ENCODE results near the gene ATP5F1D. TPM values are rescaled to one million over a fixed set of nuclear protein-coding genes. Genes with fewer than 3 reads are reported as not detected.

ATP5F1D gene
- total RNA-seq, 1 experiment from 2014 or later, result 157 TPM

- POLR2A ChIA-PET (ENCODE audit: unreplicated experiment), result interaction anchor here (1.6 kb wide), 1 partner anchor 15 kb away, joined by 13 read pairs; the partner anchor contains the start of gene CIRBP
- no peak for TF ChIP-seq EZH2 (IDR thresholded peaks at IDR 0.05; ENCODE audit: low read depth)
- no peak for TF ChIP-seq CTCF (conservative IDR thresholded peaks at IDR 0.05)
- H2AFZ ChIP-seq, result no peak overlapping the region
- peaks cover 44% of the 10 kb centered on the region for H3F3A ChIP-seq (ENCODE audit: insufficient read depth, low read depth)
- peaks cover 14% of the 10 kb centered on the region; the same call in 1 of the 2 replicates for H4K20me1 ChIP-seq (ENCODE audit: insufficient read depth)
- CTCF ChIA-PET, result interaction anchor here (0.6 kb wide), 1 partner anchor 231 kb away, joined by 4 read pairs; no protein-coding TSS in a partner anchor
- BruUV-seq (replicated peaks), result no TSS peak
- no peak for DNase-seq
- H3K9me3 ChIP-seq (ENCODE audit: insufficient read depth, low read depth), result no peaks in the 10 kb centered on the region
- H3K27me3 ChIP-seq (ENCODE audit: insufficient read depth, low read depth), result no peaks in the 10 kb centered on the region
- H3K4me3 ChIP-seq, result peak overlapping the region; percentile 71; the same call in 1 of the 2 replicates
- H3K9me2 ChIP-seq (ENCODE audit: insufficient read depth), result no peaks in the 10 kb centered on the region
- peak overlapping the region; percentile 88; the same call in 1 of the 2 replicates for H3K27ac ChIP-seq
- peak overlapping the region; percentile 75 for H3K4me2 ChIP-seq
- intact Hi-C loops (cut with micrococcal nuclease; ENCODE audit: unreplicated experiment), result no loop called here
- peaks cover 57% of the 10 kb centered on the region for H3K79me2 ChIP-seq (ENCODE audit: low read depth)
- peaks cover 30% of the 10 kb centered on the region for H3K4me1 ChIP-seq (replicated peaks; ENCODE audit: insufficient read depth)
- peaks cover 3% of the 10 kb centered on the region; the same call in 1 of the 2 replicates for H3K36me3 ChIP-seq (ENCODE audit: low read depth)
Observed at GRCh38 chr19:1254081-1254527, 12.6 kb downstream of the ATP5F1D start.

GRCh38 chr19:1254530-1255185, 13.1 kb downstream of the ATP5F1D start:
- DNase-seq, result no peak
- no peaks in the 10 kb centered on the region for H3K9me2 ChIP-seq (ENCODE audit: insufficient read depth)
- peaks cover 57% of the 10 kb centered on the region for H3K79me2 ChIP-seq (ENCODE audit: low read depth)
- no peaks in the 10 kb centered on the region for H3K27me3 ChIP-seq (ENCODE audit: insufficient read depth, low read depth)
- ChIA-PET CTCF (interaction anchor here (0.6 kb wide), 1 partner anchor 231 kb away, joined by 4 read pairs; no protein-coding TSS in a partner anchor), POLR2A (ENCODE audit: unreplicated experiment) (interaction anchor here (0.7 kb wide), 1 partner anchor 12 kb away, joined by 5 read pairs; no protein-coding TSS in a partner anchor)
- H3K36me3 ChIP-seq (ENCODE audit: low read depth), result peaks cover 3% of the 10 kb centered on the region; the same call in 1 of the 2 replicates
- peaks cover 34% of the 10 kb centered on the region for H3K4me1 ChIP-seq (replicated peaks; ENCODE audit: insufficient read depth)
- no peaks in the 10 kb centered on the region for H3K9me3 ChIP-seq (ENCODE audit: insufficient read depth, low read depth)
- H2AFZ ChIP-seq, result no peak overlapping the region
- no peak overlapping the region for H3K4me3 ChIP-seq
- TF ChIP-seq CTCF (conservative IDR thresholded peaks at IDR 0.05), result no peak
- TF ChIP-seq EZH2 (IDR thresholded peaks at IDR 0.05; ENCODE audit: low read depth), result no peak
- H3K27ac ChIP-seq, result 0 out of 2 replicates have a peak overlapping the region, but pooled peaks have one; percentile 12
- H3F3A ChIP-seq (ENCODE audit: insufficient read depth, low read depth), result peaks cover 49% of the 10 kb centered on the region
- BruUV-seq (replicated peaks), result no TSS peak
- no peak overlapping the region for H3K4me2 ChIP-seq
- peaks cover 14% of the 10 kb centered on the region; the same call in 1 of the 2 replicates for H4K20me1 ChIP-seq (ENCODE audit: insufficient read depth)
- intact Hi-C loops (cut with micrococcal nuclease; ENCODE audit: unreplicated experiment), result no loop called here

- Histone ChIP-seq H3K9me3 (ENCODE audit: insufficient read depth, low read depth) (no peaks in the 10 kb centered on the region), H4K20me1 (ENCODE audit: insufficient read depth) (peaks cover 14% of the 10 kb centered on the region; the same call in 1 of the 2 replicates), H3F3A (ENCODE audit: insufficient read depth, low read depth) (peaks cover 57% of the 10 kb centered on the region), H3K4me3 (no peak overlapping the region), H3K9me2 (ENCODE audit: insufficient read depth) (no peaks in the 10 kb centered on the region), H3K27ac (0 out of 2 replicates have a peak overlapping the region, but pooled peaks have one; percentile 6), H3K4me2 (no peak overlapping the region), H3K27me3 (ENCODE audit: insufficient read depth, low read depth) (no peaks in the 10 kb centered on the region), H3K4me1 (replicated peaks; ENCODE audit: insufficient read depth) (peaks cover 42% of the 10 kb centered on the region), H3K36me3 (ENCODE audit: low read depth) (peaks cover 3% of the 10 kb centered on the region; the same call in 1 of the 2 replicates), H3K79me2 (ENCODE audit: low read depth) (peaks cover 54% of the 10 kb centered on the region), H2AFZ (no peak overlapping the region)
- ChIA-PET CTCF (no interaction called here), POLR2A (ENCODE audit: unreplicated experiment) (interaction anchor here (0.7 kb wide), 1 partner anchor 11 kb away, joined by 5 read pairs; no protein-coding TSS in a partner anchor)
- intact Hi-C loops (cut with micrococcal nuclease; ENCODE audit: unreplicated experiment), result no loop called here
- BruUV-seq (replicated peaks), result no TSS peak
- DNase-seq, result no peak
- TF ChIP-seq EZH2 (IDR thresholded peaks at IDR 0.05; ENCODE audit: low read depth), result no peak
- TF ChIP-seq CTCF (conservative IDR thresholded peaks at IDR 0.05), result no peak
Observed at GRCh38 chr19:1255186-1256161, 13.9 kb downstream of the ATP5F1D start.
